Measurements from ENCODE around the gene SLFN14.

GRCh38 chr17:35519439-35519838 lies 41.2 kb downstream of the SLFN14 start:
- no peak for TF ChIP-seq CTCF (conservative IDR thresholded peaks at IDR 0.05)
- TF ChIP-seq EZH2 (IDR thresholded peaks at IDR 0.05; ENCODE audit: low read depth): no peak
